ENCODE results near the gene CCDC14.
"Not testable (repeated sequence)": the region's sequence is repeated elsewhere in the genome, so short reads cannot be mapped to it uniquely, and the experiment has no call there.

The CCDC14 gene, protein sequence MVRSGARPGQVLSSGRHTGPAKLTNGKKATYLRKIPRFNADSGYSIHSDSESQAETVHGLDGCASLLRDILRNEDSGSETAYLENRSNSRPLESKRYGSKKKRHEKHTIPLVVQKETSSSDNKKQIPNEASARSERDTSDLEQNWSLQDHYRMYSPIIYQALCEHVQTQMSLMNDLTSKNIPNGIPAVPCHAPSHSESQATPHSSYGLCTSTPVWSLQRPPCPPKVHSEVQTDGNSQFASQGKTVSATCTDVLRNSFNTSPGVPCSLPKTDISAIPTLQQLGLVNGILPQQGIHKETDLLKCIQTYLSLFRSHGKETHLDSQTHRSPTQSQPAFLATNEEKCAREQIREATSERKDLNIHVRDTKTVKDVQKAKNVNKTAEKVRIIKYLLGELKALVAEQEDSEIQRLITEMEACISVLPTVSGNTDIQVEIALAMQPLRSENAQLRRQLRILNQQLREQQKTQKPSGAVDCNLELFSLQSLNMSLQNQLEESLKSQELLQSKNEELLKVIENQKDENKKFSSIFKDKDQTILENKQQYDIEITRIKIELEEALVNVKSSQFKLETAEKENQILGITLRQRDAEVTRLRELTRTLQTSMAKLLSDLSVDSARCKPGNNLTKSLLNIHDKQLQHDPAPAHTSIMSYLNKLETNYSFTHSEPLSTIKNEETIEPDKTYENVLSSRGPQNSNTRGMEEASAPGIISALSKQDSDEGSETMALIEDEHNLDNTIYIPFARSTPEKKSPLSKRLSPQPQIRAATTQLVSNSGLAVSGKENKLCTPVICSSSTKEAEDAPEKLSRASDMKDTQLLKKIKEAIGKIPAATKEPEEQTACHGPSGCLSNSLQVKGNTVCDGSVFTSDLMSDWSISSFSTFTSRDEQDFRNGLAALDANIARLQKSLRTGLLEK

DNA sequence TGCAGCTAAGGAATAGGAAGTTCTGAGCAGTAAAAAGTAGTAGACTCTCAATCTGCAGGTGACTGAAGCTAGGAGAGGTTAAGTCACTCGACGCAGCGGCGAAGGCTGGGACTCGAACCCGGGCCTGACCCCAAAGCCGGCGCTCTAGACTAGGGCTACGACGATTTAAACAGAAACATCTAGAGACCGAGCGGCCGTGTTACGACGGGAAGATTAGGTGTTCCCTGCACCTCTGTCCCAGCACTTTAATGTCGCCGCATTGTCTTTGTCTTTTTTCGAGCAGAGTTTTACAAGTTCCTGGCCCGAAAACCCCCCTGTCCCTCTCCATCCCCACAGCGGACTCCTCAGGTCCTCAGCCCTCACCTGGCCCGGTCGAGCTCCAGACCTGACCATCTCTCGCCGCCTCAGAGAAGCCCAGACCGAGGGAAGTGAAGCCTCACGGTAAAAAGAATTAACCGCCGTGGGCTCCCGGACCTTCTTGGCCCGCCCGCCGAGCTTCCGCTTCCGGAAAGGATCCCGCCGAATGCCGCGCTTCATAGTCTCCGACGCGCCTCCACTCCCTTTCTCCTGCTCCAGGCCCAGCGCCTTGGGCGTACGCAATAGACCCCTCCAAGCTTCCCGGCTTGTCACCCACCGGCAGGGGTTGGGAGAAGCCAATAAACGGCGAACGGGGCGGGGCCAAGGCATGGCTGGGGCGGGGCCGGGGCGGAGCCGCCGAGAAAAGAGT is at the start of gene CCDC14:
Gene CCDC14, minus strand, starts transcription at position 449 of the 727 bp plus-strand sequence. Its CDS starts 56 bp downstream, at position 393.
- peak; percentile 73 for DNase-seq (ENCODE audit: low spot score)

DNA sequence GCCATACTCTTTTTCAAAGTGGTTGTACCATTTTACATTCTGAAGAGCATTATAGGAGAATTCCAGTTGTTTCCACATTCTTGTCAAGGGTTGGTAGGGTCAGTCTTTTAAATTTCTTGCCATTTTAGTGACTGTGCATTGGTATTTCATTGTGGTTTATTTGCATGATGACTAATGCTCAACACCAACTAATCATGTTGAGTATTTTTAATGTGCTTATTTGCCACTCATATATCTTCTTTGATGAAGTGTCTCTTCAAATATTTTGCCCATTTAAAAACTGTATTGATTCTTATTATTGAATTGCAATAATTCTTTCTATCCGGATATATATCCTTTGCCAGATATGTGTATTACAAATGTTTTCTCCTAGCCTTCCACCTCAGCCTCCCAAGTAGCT is 47.3 kb upstream of the CCDC14 start:
- not testable (repeated sequence) for DNase-seq (ENCODE audit: low spot score)

DNA sequence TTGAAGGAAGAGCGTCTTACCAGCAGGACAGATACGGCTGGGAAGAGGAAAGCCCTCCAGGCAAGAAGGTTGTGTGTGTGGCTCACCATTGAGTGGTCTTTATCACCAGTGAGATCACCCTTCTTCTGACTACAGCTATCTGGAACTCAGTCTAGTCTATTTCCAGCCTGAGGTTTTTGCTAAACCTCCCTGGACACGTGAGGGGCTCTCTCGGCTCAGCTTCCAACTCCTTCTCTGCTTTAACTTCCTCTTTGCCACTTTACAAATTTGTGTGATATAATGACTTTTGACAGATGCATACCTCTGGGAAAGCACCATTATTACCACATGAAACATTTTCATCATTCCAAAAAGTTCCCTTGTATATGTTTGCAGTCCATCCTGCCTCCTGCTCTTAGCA is 46.2 kb upstream of the CCDC14 start:
- no peak for DNase-seq (ENCODE audit: low spot score)

DNA sequence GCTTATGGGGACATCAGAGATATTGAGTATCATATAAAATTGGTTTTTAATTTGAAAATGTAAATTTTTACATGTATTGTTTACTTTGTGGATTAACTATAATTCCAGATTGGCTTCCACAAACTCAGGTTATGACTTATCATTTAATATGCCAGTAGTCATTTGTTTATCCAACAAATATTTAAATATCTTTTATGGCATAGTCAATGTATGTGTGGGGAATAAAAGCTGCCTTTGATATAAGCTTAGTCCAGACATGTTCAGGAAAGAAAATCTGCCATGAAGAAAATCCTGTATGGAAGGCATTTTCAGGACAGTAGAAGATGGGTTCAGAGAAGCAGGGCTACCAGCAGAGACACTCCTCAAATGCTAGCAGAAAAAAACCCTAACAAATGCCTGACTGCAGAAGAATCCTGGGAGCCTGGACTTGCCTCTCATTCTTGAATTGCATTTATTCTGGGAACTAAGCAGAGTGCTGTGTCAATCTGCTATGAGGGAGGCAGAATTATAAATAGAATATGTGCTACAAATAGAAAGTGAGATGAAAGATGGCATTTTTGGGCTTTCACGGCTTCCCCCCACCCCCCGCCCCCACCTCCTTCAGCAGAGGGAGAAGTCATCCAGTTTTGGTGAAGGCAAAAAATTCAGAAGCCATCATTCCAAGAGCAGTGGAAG is 41.5 kb upstream of the CCDC14 start:
- DNase-seq (ENCODE audit: low spot score): not testable (repeated sequence)

DNA sequence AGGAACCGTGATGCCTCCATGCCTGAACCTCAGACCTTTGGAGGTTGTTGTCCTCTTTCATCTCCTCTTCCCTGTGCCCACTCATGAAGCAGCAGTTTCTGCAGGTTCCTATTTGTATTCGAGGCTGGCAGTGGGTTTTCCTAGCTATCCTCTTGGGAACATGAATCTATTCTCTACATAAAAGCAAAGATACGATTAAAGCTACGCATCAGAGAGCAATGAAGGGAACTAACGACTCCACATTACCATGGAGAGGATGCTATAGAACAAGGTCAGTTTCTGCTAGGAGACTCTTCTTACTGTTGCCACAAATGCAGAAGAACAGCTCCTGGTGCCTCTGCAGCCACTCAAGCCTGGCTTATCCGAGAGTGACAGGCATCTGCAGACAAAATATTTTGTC is 40.3 kb upstream of the CCDC14 start:
- not testable (repeated sequence) for DNase-seq (ENCODE audit: low spot score)

DNA sequence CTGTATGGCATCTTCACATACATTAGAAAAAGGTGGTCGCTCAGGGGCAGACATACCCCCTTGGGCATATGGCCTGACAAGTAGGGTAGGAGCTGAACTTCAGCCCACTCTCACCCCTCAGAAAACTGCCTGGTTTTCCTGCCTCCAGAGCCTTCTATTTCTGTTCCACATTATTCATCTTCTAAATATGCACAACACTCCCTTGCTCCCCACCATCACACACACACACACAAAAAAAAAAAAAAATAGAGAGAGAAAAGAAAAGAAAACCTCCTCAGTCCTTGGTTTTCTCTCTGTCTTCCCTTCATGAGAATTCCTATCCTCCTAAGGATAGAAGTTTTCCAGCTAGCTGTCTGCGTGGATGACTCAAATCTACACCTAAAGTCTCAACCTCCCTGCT is 36.5 kb upstream of the CCDC14 start:
- no peak for DNase-seq (ENCODE audit: low spot score)

DNA sequence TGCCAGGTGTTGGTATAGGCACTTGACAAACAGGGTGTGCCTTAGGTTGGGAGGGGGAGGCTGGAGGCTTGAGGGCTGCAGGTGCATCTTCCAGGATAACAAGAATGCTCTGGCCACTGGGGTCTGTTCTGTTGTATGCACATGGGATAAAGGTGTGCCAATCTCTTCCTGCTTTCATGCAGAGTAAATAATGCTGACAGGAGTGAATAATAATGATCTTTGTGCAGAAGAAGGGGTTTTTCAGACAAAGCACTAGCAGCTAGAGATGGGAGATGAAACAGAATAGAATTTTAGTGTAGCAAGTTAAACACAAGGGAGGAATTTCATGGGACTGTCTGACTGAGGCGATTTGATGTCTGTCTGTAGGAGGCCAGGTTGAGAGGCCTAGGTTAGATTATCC is 32.8 kb upstream of the CCDC14 start:
- DNase-seq (ENCODE audit: low spot score): no peak

DNA sequence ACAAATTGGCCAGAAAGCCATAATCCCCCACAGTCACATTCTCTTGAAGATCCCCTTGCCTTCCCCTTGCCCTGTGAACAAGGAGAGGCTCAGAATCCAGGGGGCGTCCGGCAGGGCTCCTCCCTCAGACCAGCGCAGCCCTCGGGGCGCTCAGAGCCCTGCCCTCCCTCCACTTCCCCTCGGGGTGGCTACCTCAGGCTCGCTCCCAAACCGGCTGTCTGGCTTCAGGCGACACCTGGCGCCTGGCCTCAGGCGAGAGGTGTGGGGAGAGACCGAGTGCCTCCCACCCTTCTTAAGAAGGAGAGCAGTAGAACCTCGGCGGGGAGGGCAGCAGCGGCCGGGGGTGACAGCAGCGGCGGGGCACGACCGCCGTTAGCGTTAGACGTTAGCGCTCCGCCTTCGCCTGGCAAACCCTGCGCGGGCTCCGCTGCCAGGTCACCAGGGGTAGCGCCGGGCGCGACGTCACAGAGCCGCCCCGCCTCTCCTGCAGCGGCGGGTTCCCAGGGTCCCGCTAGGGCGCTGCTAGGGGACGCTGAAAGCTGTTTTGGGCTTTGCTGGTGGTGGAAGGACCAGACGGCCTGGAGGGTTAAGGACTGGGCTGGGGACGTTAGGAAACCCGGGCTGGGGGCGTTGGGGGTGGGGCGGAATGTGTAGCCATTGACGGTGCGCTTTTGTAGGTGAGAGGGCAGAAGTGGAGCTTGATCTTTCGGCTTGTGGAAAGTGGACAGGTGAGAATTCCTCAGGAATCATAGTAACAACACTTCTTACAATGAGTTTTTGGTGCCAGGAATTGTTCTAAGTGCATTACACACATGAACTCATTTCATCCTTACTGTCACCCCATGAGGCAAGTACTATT is 30.9 kb upstream of the CCDC14 start, which contains the start of gene ROPN1:
Gene ROPN1, minus strand, starts transcription at position 395 of the 859 bp plus-strand sequence. CDS start 11,643 bp downstream, outside the sequence.
- DNase-seq (ENCODE audit: low spot score): not testable (repeated sequence)

DNA sequence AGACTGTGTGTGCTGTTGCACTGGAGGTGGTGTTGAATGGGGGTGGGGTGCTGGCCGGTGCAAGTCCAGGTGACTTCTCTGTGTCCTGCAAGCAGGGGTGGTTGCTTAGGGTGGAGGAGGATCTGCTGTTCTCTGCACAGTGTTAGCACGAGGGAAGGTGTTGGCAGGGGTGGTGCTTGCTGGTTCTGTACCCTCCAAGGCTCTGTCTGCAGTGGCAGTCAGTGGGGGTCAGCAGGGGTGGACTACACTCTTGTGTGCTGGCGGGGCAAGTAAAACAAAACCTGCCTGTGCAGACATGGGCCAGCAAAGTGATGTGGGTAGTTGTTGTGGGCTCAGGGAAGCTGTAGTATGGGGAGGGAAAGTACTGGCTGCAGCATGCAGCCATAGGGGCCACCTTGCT is 25.4 kb upstream of the CCDC14 start:
- DNase-seq (ENCODE audit: low spot score): no peak

DNA sequence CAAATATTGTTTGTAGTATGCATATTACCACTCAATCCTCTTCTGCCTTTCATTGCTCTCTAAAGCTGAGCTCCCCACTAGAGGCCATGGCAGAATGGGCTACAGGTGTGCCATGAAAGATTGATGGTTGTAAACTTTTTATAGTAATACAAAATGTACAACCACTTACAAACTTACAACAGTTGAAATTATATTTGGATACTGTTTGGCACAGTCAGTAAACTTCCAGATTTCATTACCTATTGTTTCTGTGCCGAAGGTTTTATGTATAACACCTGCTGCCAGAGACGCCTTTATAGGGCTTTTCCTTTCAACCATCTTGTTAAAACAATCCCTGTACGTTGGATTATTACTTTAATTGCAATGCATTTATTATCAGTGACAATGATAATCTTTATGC is 23.9 kb upstream of the CCDC14 start:
- no peak for DNase-seq (ENCODE audit: low spot score)

DNA sequence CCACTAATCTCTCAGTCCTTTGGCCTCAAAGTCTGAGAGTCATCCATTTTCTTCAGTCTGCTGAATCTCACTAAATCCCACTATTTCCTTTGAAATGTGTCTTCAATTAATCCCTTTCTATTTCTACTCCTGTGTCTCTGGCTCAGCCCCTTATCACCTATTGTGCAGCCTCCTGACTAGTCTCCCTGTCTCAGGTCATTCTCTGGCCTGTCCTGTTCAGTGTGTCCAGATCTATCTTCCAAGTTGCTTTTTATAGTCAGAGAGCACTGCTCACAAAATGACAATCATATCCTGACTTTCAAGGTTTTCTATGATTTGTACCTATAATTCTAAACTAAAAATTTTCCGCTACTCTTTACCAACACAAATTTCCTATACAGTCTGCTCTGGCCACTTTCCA is 23.3 kb upstream of the CCDC14 start:
- DNase-seq (ENCODE audit: low spot score): no peak

DNA sequence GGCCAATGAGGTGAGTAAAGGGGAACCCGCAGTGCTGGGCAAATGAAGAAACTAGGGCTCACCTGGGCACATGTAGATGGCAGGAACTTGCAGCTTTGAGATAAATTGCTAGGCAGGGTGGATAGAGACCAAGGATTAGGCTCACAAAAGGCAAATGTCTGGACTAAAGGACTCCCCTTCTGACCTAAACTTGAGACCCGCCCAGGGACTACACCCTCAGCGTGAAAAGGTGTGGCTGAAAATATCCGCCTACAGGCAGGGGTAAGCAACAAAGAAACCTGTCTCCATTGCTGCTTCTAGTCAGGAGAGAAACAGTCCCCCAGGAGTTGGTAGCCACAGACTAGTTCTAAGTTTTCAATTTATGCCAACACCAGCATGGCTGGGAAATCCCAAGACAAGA is 20.3 kb upstream of the CCDC14 start:
- not testable (repeated sequence) for DNase-seq (ENCODE audit: low spot score)

DNA sequence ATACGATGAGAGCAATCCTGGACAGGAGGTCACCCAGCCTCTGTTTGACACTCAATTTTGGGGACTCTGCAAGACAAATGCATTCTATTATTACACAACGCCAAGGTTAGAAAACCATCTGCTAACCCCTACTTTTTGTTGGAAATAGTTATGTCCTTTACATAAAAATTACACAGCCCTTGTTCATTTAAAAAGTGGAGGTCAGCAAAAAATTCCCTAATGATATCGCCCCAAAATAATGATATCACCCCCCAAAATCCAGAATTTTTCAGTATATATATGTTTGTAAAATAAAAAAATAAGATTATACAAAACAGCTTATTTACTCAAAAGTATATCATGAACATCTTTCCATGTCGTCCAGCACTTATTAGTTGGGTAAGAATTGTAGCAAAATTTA is 19.5 kb upstream of the CCDC14 start:
- DNase-seq (ENCODE audit: low spot score): no peak

DNA sequence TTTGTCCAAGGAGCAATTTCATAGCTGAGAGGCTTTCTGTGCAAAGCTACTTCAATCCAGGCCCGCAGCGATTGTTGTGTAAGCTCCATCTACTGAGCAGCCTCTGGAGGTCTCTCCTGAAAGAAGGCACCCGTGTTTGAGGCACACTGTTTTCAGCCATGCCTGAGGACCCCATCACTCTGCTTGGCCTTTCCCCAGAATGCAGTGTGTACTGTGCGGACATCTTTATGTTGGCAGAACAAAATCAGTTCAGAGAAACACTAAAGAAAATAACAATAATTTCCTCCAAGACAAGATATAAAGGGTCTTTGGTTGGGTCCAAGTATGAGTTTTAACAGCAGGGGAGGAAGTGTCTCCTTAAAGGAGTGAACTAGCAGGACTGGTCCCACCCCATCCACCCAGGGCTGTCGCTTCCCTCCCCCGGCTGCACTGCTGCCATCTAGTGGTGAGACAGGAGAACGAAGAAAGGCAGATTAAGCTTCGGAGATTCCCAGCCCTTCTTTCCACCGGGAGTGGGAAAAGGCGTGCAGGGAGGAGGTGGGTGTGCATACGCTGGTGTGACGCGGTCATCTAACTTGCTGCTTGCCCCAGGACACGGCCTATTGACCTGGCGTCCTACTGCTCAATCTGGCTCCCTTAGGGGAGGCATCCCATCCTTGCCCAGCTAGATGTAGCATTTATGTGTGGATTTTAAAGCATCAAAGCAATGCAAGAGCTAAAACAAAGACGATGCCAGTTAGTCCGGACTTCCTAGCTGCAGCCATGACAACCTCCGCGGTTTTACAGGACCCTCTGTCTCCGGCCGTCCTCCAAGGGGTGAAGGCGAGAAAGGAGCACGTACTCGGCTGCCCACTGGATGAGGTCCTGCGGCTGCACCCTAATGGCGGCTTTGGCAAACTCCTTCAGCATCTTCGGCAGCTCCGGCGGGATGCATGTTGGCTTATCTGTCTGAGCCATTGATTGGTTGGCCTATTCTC is 18.8 kb upstream of the CCDC14 start:
- peak; percentile 50 for DNase-seq (ENCODE audit: low spot score)

DNA sequence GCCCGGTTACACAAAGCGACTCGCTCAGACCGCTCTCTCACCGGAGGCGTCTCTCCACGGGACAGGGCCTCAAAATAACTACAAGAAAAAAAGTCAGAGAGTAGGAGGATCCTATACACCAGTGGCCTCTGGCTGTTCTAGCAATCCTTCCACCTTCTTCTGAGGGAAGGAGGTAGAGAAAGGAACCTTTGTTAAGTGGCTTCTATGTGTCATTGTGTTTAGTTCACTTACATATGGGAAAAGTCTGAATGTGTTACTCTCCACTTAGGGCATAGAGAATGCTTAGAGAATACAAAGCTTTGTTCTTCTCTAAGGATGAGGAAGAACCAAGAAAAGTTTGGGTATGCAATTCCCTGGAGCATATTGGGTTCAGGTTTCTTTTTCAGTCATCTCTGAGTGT is 15.9 kb upstream of the CCDC14 start:
- DNase-seq (ENCODE audit: low spot score): not testable (repeated sequence)

DNA sequence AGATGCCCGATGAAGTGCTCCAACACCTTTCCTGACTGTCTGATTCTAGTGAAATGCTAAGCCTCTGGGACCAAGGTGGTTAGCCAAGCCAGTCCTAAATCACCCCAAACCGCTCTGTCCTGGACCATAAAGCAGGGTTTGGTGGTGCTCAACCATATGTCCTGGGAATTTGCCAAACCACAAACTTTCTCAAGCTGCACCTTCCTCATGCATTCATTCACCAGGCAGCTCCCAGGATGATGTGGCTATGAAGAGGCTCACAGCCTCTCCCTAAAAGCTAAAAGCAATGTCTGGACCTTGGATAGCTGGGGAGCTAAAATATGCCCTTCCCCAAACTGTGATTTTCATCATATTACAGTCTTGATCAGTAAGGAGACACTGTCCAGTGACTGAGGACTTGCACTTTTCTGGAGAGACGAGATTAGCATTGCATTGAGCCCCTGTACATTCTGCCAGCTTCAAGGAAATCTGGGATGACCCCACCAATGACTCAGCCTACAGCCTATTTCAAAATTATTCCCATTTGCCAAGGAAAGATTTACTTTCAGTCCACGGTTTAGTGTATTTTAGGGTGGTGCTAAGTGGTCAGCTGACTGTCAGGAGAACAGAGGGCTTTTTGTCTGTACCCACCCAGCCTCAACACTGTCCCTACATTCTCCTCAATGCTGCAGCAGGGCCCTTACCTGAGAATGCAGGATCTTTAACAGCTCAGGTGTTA is 15.3 kb upstream of the CCDC14 start:
- DNase-seq (ENCODE audit: low spot score): not testable (repeated sequence)

DNA sequence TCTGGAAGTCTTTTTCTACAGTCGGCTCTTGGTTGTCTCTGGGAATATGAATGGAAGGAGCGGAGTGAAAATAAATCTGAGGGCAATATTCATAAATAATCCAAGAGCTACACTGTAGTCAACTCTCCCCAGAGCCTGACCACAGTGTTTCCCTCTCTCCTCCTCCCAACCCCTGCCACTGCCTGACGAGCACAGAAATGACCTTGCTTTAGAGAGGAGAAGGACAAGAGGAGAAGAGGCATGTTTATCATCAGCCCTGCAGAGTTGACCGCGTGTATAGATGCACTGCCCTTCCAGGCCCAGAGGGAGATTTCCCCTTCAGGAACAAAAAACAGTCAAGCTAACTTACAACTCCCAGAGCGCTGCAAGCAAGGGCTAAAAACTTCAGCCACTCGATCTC is 14.0 kb upstream of the CCDC14 start:
- DNase-seq (ENCODE audit: low spot score): not testable (repeated sequence)

DNA sequence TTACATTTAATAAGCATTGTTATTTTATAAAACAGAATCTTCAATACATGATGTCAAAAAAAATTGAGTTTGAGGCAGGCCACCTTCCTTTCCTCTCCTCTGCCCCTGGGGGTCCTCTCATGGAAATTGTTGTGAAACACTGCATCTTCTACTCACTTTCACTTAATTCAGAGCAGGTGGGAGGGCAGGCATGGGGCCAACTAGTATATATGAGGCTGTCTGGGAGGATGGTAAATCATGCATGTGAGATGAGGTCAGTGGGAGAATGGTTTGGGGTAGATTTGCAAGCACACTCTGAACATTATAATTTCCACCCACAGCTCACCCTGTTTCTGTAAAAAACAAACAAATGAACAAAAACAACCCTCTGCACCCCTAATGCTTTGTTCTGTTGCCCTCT is 10.4 kb upstream of the CCDC14 start:
- DNase-seq (ENCODE audit: low spot score): no peak

DNA sequence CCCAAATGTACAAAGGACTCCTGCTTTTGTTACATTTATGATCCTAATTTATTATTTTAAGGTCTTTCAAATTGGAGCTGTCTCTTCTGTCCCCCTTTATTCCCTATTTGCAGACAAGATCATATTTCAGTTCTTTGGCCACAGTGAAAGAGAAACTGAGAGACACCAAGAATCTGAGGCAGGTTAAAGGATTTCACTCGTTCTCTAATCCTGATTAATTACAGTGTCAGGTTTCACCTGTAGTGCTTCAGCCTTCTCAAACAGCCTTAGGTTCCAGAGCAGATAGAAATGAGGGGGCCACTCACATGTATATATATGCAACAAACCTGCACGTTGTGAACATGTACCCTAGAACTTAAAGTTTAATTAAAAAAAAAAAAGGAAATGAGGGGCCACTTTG is 6.2 kb upstream of the CCDC14 start:
- DNase-seq (ENCODE audit: low spot score): not testable (repeated sequence)

Measured in CD4-positive, alpha-beta T cell treated with Interleukin-15 for 4 hours (primary cell).